Myocyte (in vitro differentiated cells): ENCODE data around the gene PLPPR2. TPM values are rescaled to one million over a fixed set of nuclear protein-coding genes. Genes with fewer than 3 reads are reported as not detected.
"Not testable (repeated sequence)": the region's sequence is repeated elsewhere in the genome, so short reads cannot be mapped to it uniquely, and the experiment has no call there.

Source experiments
- DNase-seq: peaks from one replicate; pipeline ENCODE4 v3.0.0-alpha.2; 2012; ENCODE audit warnings: low read depth
- polyA plus RNA-seq: library from polyadenylated mRNA; unstranded; fragments of >200 nt; gene quantifications from one replicate; pipeline ENCODE4 v1.2.1, GENCODE V29; 2012; ENCODE audit warnings: missing spikeins
- total RNA-seq: library from RNA; depleted of rRNA; stranded (reverse); fragments of >200 nt; gene quantifications from 2 replicates; pipeline ENCODE4 v1.2.3, GENCODE V29; 2014

Gene PLPPR2
- 21.5 and 35.3 TPM in 2 replicates for total RNA-seq
- 76.8 TPM for polyA plus RNA-seq

- DNase-seq = peak; percentile 92
Measured at GRCh38 chr19:11355160-11356073, at the start of gene PLPPR2. Gene PLPPR2 (plus strand): TSS chr19:11355432. CDS start chr19:11357674, 2,242 bp downstream.

- no peak for DNase-seq
Measured at GRCh38 chr19:11306337-11306736, 48.9 kb upstream of the PLPPR2 start.

GRCh38 chr19:11320278-11320995 lies 34.8 kb upstream of the PLPPR2 start:
- DNase-seq = not testable (repeated sequence)

GRCh38 chr19:11321191-11322126 lies 33.8 kb upstream of the PLPPR2 start:
- no peak for DNase-seq

GRCh38 chr19:11322269-11323024 lies 32.8 kb upstream of the PLPPR2 start:
- no peak for DNase-seq

- no peak for DNase-seq
Measured at GRCh38 chr19:11323601-11324078, 31.6 kb upstream of the PLPPR2 start.

- DNase-seq = peak; percentile 71
Measured at GRCh38 chr19:11324079-11324661, 31.1 kb upstream of the PLPPR2 start.

- DNase-seq = no peak
Measured at GRCh38 chr19:11324748-11325389, 30.4 kb upstream of the PLPPR2 start.

GRCh38 chr19:11325544-11325943 lies 29.7 kb upstream of the PLPPR2 start:
- no peak for DNase-seq

- no peak for DNase-seq
Measured at GRCh38 chr19:11330127-11330526, 25.1 kb upstream of the PLPPR2 start.

- no peak for DNase-seq
Measured at GRCh38 chr19:11331502-11331901, 23.7 kb upstream of the PLPPR2 start.

GRCh38 chr19:11332822-11333221 lies 22.4 kb upstream of the PLPPR2 start:
- DNase-seq = no peak

GRCh38 chr19:11333838-11334237 lies 21.4 kb upstream of the PLPPR2 start:
- not testable (repeated sequence) for DNase-seq

GRCh38 chr19:11335449-11336146 lies 19.6 kb upstream of the PLPPR2 start:
- no peak for DNase-seq

- no peak for DNase-seq
Measured at GRCh38 chr19:11337080-11337479, 18.2 kb upstream of the PLPPR2 start.

- DNase-seq = no peak
Measured at GRCh38 chr19:11338121-11338520, 17.1 kb upstream of the PLPPR2 start.

- no peak for DNase-seq
Measured at GRCh38 chr19:11338569-11339253, 16.5 kb upstream of the PLPPR2 start.
